IMR-90 (cell line): ENCODE data around the gene RIPOR2. TPM values are rescaled to one million over a fixed set of nuclear protein-coding genes. Genes with fewer than 3 reads are reported as not detected.

Source experiments
- ATAC-seq: fragments of 200-7000 bp; cut with Tn5 transposase; 2 replicates; pipeline ENCODE4 v1.9.1; 2020; ENCODE audit warnings: low read depth, mild to moderate bottlenecking, moderate library complexity
- BruUV-seq: library from RNA; stranded (reverse); fragments of 400-500 nt; replicated peaks from 2 replicates; lab custom pipeline; 2021; lab: Mats Ljungman, UMichigan
- CTCF ChIA-PET: fragments of 300-600 bp; formaldehyde crosslinking; extraction: SDS; loops from one replicate; lab custom pipeline; 2021; ENCODE audit warnings: antibody characterized with exemption; lab: Yijun Ruan, JAX
- POLR2A ChIA-PET: fragments of 300-600 bp; sonication (Branson Sonifier 250); formaldehyde crosslinking; loops from one replicate; lab custom pipeline; 2022; ENCODE audit warnings: antibody characterized with exemption; ENCODE audit not compliant: unreplicated experiment; lab: Charles Lee
- DNase-seq: peaks from one replicate; pipeline ENCODE4 v3.0.0; 2013
- H2AFZ ChIP-seq: replicated peaks from 2 replicates; pipeline ENCODE3; 2013; ENCODE audit warnings: low read length, mild to moderate bottlenecking; ENCODE audit not compliant: poor library complexity
- H2AK5ac ChIP-seq: 2 replicates; pipeline ENCODE4 v1.6.1; 2013; ENCODE audit warnings: low read depth, low read length, inconsistent platforms
- H2AK9ac ChIP-seq: replicated peaks from 2 replicates; pipeline ENCODE3; 2013; ENCODE audit warnings: mild to moderate bottlenecking, low read depth, low read length, moderate library complexity; ENCODE audit not compliant: poor library complexity
- H2BK120ac ChIP-seq: 2 replicates; pipeline ENCODE4 v1.6.1; 2013; ENCODE audit warnings: low read depth, low read length, inconsistent platforms
- H2BK15ac ChIP-seq: 3 replicates; pipeline ENCODE4 v1.6.1; 2013; ENCODE audit warnings: low read depth, low read length, inconsistent platforms
- H2BK20ac ChIP-seq: 2 replicates; pipeline ENCODE4 v1.6.1; 2013; ENCODE audit warnings: low read depth, mild to moderate bottlenecking, inconsistent platforms, low read length, moderate library complexity
- H2BK5ac ChIP-seq: 2 replicates; pipeline ENCODE4 v1.6.1; 2013; ENCODE audit warnings: mild to moderate bottlenecking, low read depth, low read length, inconsistent platforms; ENCODE audit not compliant: poor library complexity, severe bottlenecking
- H3K14ac ChIP-seq: replicated peaks from 2 replicates; pipeline ENCODE4 v1.6.1; 2013; ENCODE audit warnings: low read depth, low read length, inconsistent platforms
- H3K18ac ChIP-seq: 2 replicates; pipeline ENCODE4 v1.6.1; 2013; ENCODE audit warnings: low read depth, low read length, control low read depth
- H3K23ac ChIP-seq: 2 replicates; pipeline ENCODE4 v1.6.1; 2013; ENCODE audit warnings: low read depth, low read length, inconsistent platforms
- H3K27ac ChIP-seq: 2 replicates; pipeline ENCODE4 v1.5.1; 2013; ENCODE audit warnings: mild to moderate bottlenecking, control low read depth, low read length; ENCODE audit not compliant: insufficient read depth
- H3K27me3 ChIP-seq: 2 replicates; pipeline ENCODE4 v1.6.1; 2013; ENCODE audit warnings: low read length; ENCODE audit not compliant: control insufficient read depth, insufficient read depth
- H3K36me3 ChIP-seq: 2 replicates; pipeline ENCODE4 v1.6.1; 2013; ENCODE audit warnings: low read length, mixed read lengths; ENCODE audit not compliant: control insufficient read depth, insufficient read depth
- H3K4ac ChIP-seq: 2 replicates; pipeline ENCODE4 v1.6.1; 2013; ENCODE audit warnings: low read depth, low read length, inconsistent platforms
- H3K4me1 ChIP-seq: 2 replicates; pipeline ENCODE4 v1.6.1; 2013; ENCODE audit warnings: low read length, mixed read lengths; ENCODE audit not compliant: control insufficient read depth, insufficient read depth
- H3K4me2 ChIP-seq: 2 replicates; pipeline ENCODE4 v1.6.1; 2013; ENCODE audit warnings: low read depth, mild to moderate bottlenecking, control low read depth, low read length, moderate library complexity
- H3K4me3 ChIP-seq: 2 replicates; pipeline ENCODE4 v1.5.1; 2013; ENCODE audit warnings: low read depth, mild to moderate bottlenecking, control low read depth, low read length, moderate library complexity; ENCODE audit not compliant: insufficient read depth
- H3K56ac ChIP-seq: 2 replicates; pipeline ENCODE4 v1.6.1; 2013; ENCODE audit warnings: low read length, inconsistent platforms; ENCODE audit not compliant: insufficient read depth; ENCODE audit errors: extremely low read depth
- H3K79me1 ChIP-seq, 2 experiments: 2 replicates each; pipeline ENCODE4 v1.6.1; 2013; ENCODE audit warnings: low read length in 2 of 2, inconsistent platforms in 1 of 2, low read depth in 1 of 2
- H3K9ac ChIP-seq: 2 replicates; pipeline ENCODE4 v1.6.1; 2013; ENCODE audit warnings: low read depth, low read length, control low read depth
- H3K9me1 ChIP-seq: 2 replicates; pipeline ENCODE4 v1.6.1; 2013; ENCODE audit warnings: low read length, inconsistent platforms; ENCODE audit not compliant: insufficient read depth
- H3K9me3 ChIP-seq: 2 replicates; pipeline ENCODE4 v1.6.1; 2013; ENCODE audit warnings: low read length; ENCODE audit not compliant: control insufficient read depth, insufficient read depth
- H4K20me1 ChIP-seq: 2 replicates; pipeline ENCODE4 v1.6.1; 2013; ENCODE audit warnings: low read length, inconsistent platforms; ENCODE audit not compliant: insufficient read depth
- H4K5ac ChIP-seq: 2 replicates; pipeline ENCODE4 v1.6.1; 2013; ENCODE audit warnings: mild to moderate bottlenecking, low read depth, low read length, control low read depth
- H4K8ac ChIP-seq, 2 experiments: 2 replicates each; pipeline ENCODE4 v1.6.1; 2013; ENCODE audit warnings: low read depth in 2 of 2, low read length in 2 of 2, control low read depth in 1 of 2, inconsistent platforms in 1 of 2
- H4K91ac ChIP-seq: 2 replicates; pipeline ENCODE4 v1.6.1; 2013; ENCODE audit warnings: low read depth, low read length, inconsistent platforms; ENCODE audit not compliant: insufficient read depth
- BHLHE40 ChIP-seq: fragments of 150-350 bp; IDR thresholded peaks from 2 replicates; pipeline ENCODE4 v1.6.1; 2016; ENCODE audit warnings: mild to moderate bottlenecking, low read depth, low read length
- CEBPB ChIP-seq: IDR thresholded peaks from 2 replicates; pipeline ENCODE4 v1.6.1; 2012; ENCODE audit warnings: low read depth, low read length, improper control_type of control experiment
- CHD1 ChIP-seq: IDR thresholded peaks from 2 replicates; pipeline ENCODE4 v1.6.1; 2012; ENCODE audit warnings: low read depth, low read length, improper control_type of control experiment
- CTCF ChIP-seq: conservative IDR thresholded peaks from 2 replicates; pipeline ENCODE4 v1.5.1; 2012; ENCODE audit warnings: mild to moderate bottlenecking, low read depth, low read length, improper control_type of control experiment
- ELK1 ChIP-seq: fragments of 150-350 bp; IDR thresholded peaks from 2 replicates; pipeline ENCODE4 v1.6.1; 2016; ENCODE audit warnings: low read depth, mild to moderate bottlenecking, low read length, moderate library complexity, borderline replicate concordance
- FOS ChIP-seq: fragments of 150-350 bp; IDR thresholded peaks from 2 replicates; pipeline ENCODE4 v1.6.1; 2016; ENCODE audit warnings: low read depth, low read length
- MAFK ChIP-seq: IDR thresholded peaks from 2 replicates; pipeline ENCODE4 v1.6.1; 2012; ENCODE audit warnings: low read depth, low read length, improper control_type of control experiment
- MAZ ChIP-seq: IDR thresholded peaks from 2 replicates; pipeline ENCODE4 v1.6.1; 2012; ENCODE audit warnings: low read depth, mild to moderate bottlenecking, low read length, improper control_type of control experiment, moderate library complexity, borderline replicate concordance
- MXI1 ChIP-seq: IDR thresholded peaks from 2 replicates; pipeline ENCODE4 v1.6.1; 2012; ENCODE audit warnings: low read depth, mild to moderate bottlenecking, low read length, moderate library complexity, borderline replicate concordance
- NFE2L2 ChIP-seq: fragments of 150-350 bp; IDR thresholded peaks from 2 replicates; pipeline ENCODE4 v1.6.1; 2016; ENCODE audit warnings: low read depth, mild to moderate bottlenecking, low read length
- POLR2A ChIP-seq: IDR thresholded peaks from 2 replicates; pipeline ENCODE4 v1.6.1; 2012; ENCODE audit warnings: mild to moderate bottlenecking, low read depth, low read length
- RAD21 ChIP-seq: IDR thresholded peaks from 2 replicates; pipeline ENCODE4 v1.6.1; 2012; ENCODE audit warnings: low read length, improper control_type of control experiment
- RCOR1 ChIP-seq: IDR thresholded peaks from 2 replicates; pipeline ENCODE4 v1.6.1; 2012; ENCODE audit warnings: mild to moderate bottlenecking, low read length, improper control_type of control experiment; ENCODE audit not compliant: insufficient replicate concordance
- RFX5 ChIP-seq: IDR thresholded peaks from 2 replicates; pipeline ENCODE4 v1.8.0; 2012; ENCODE audit warnings: low read depth, mild to moderate bottlenecking, low read length, moderate library complexity
- SMC3 ChIP-seq: fragments of 150-350 bp; IDR thresholded peaks from 2 replicates; pipeline ENCODE4 v1.6.1; 2016; ENCODE audit warnings: low read depth, mild to moderate bottlenecking, antibody characterized with exemption, low read length, moderate library complexity
- USF2 ChIP-seq: fragments of 150-350 bp; IDR thresholded peaks from 2 replicates; pipeline ENCODE4 v1.6.1; 2017; ENCODE audit warnings: mild to moderate bottlenecking, antibody characterized with exemption, low read length, low read depth
- dilution Hi-C: fragments of 300-500 bp; cut with HindIII; formaldehyde crosslinking; loops from one replicate; pipeline ENCODE4 v1.14.3; 2018; ENCODE audit warnings: low sequenced_read_pairs; ENCODE audit not compliant: unreplicated experiment
- in situ Hi-C: fragments of 300-500 bp; cut with MboI; formaldehyde crosslinking; loops from 3 replicates; pipeline ENCODE4 v1.14.3; 2019; ENCODE audit warnings: low sequenced_read_pairs, inconsistent platforms, mixed read lengths
- intact Hi-C: fragments of 100-400 bp; cut with micrococcal nuclease; formaldehyde crosslinking; loops from 2 replicates; pipeline ENCODE4 v1.10.0; 2022
- polyA plus RNA-seq, 3 experiments: library from polyadenylated mRNA; depleted of rRNA; stranded (reverse); fragments of >200 nt; gene quantifications; 2 replicates each; pipeline ENCODE4 v1.2.3, GENCODE V29; 2012; ENCODE audit warnings: low replicate concordance in 1 of 3
- total RNA-seq: library from RNA; depleted of rRNA; stranded (reverse); fragments of >200 nt; gene quantifications from 2 replicates; pipeline ENCODE4 v1.2.3, GENCODE V29; 2012

Gene RIPOR2
- total and polyA plus RNA-seq, 2 of the 4 experiments (the other 2 are of a cell fraction) = 1.1 to 1.2 TPM

GRCh38 chr6:24880451-24880850 lies 55.3 kb downstream of the RIPOR2 start:
- POLR2A ChIA-PET = no interaction called here

More at GRCh38 chr6:24880451-24880850, 55.3 kb downstream of the RIPOR2 start:
- no peak overlapping the region for H2BK5ac ChIP-seq
- H3K56ac ChIP-seq = no peak overlapping the region
- TF ChIP-seq MAZ (no peak), MAFK (no peak), CHD1 (no peak), FOS (no peak), USF2 (no peak), RAD21 (no peak), BHLHE40 (no peak), POLR2A (no peak), MXI1 (no peak), ELK1 (no peak), RFX5 (no peak), RCOR1 (no peak), CEBPB (no peak), NFE2L2 (no peak), CTCF (no peak), SMC3 (no peak)
- no peak for DNase-seq
- no peak overlapping the region for H3K18ac ChIP-seq
- no peak overlapping the region for H4K5ac ChIP-seq
- H3K36me3 ChIP-seq = peaks cover 3% of the 10 kb centered on the region; the same call in 1 of the 2 replicates
- H2AK9ac ChIP-seq = no peak overlapping the region
- H3K23ac ChIP-seq = no peak overlapping the region
- H3K14ac ChIP-seq = no peak overlapping the region
- H3K4me2 ChIP-seq = no peak overlapping the region
- peaks cover 16% of the 10 kb centered on the region for H3K4me1 ChIP-seq
- H3K79me1 ChIP-seq = peaks cover 0 to 10% of the 10 kb centered on the region in 2 experiments; a peak in 2 of 4 replicates
- in situ Hi-C loops (no loop called here), dilution Hi-C loops (no loop called here), intact Hi-C loops (no loop called here)
- no peak overlapping the region for H2BK20ac ChIP-seq
- no peak overlapping the region for H2BK120ac ChIP-seq
- no peak overlapping the region for H3K9ac ChIP-seq
- no peak overlapping the region for H3K27ac ChIP-seq
- H2AFZ ChIP-seq = no peak overlapping the region
- H3K9me1 ChIP-seq = no peaks in the 10 kb centered on the region; the same call in 1 of the 2 replicates
- H2BK15ac ChIP-seq = no peak overlapping the region
- H4K91ac ChIP-seq = no peak overlapping the region
- H3K27me3 ChIP-seq = no peaks in the 10 kb centered on the region
- BruUV-seq = no TSS peak
- H3K9me3 ChIP-seq = peaks cover 10% of the 10 kb centered on the region
- H3K4ac ChIP-seq = no peak overlapping the region
- no peak overlapping the region for H4K8ac ChIP-seq
- no peaks in the 10 kb centered on the region for H4K20me1 ChIP-seq
- no peak for ATAC-seq
- H3K4me3 ChIP-seq = no peak overlapping the region
- no peak overlapping the region for H2AK5ac ChIP-seq
- CTCF ChIA-PET = no interaction called here
